ENCODE data around the gene INSL3.
"Not testable (repeated sequence)": the region's sequence is repeated elsewhere in the genome, so short reads cannot be mapped to it uniquely, and the experiment has no call there.

INSL3 gene

GRCh38 chr19:17811103-17811502 is 10.2 kb downstream of the INSL3 start:
- no peak for DNase-seq

DNA sequence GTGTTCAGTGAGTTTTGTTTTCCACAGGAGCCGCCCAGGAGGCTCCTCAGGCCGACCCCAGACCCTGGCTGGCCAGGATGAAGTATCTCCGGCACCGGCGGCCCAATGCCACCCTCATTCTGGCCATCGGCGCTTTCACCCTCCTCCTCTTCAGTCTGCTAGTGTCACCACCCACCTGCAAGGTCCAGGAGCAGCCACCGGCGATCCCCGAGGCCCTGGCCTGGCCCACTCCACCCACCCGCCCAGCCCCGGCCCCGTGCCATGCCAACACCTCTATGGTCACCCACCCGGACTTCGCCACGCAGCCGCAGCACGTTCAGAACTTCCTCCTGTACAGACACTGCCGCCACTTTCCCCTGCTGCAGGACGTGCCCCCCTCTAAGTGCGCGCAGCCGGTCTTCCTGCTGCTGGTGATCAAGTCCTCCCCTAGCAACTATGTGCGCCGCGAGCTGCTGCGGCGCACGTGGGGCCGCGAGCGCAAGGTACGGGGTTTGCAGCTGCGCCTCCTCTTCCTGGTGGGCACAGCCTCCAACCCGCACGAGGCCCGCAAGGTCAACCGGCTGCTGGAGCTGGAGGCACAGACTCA is 13.5 kb downstream of the INSL3 start:
- no peak for DNase-seq

- no peak for DNase-seq
Measured at GRCh38 chr19:17806945-17807344, 14.4 kb downstream of the INSL3 start.

GRCh38 chr19:17805427-17805826 is 15.9 kb downstream of the INSL3 start:
- DNase-seq, result no peak

DNA sequence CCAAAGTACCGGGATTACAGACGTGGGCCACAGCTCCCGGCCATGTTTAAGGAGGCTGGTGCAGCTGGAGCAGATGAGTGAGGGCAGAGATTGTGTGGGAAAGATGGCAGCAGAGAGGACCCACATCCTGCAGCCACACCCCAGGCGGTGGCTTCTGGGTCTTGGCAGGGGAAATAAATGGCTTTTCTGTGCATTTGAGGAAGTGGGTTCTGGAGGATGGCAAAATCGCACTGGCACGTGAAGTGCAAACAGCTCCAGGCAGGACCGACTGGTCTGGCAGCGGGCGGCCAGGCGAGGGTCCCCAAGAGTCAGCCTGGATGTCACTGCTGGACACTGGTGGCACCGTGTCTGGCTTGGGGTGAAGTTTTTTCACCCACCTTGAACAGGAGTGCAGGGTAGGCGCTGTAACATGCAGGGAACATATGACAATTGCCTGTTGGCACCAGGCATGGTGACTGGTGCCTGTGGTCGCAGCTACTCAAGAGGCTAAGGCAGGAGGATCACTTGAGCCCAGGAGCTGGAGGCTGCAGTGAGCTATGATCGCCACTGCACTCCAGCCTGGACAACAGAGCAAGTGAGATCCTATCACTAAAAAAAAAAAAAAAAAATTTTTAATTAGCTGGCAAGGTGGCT is 17.9 kb downstream of the INSL3 start:
- no peak for DNase-seq

GRCh38 chr19:17802137-17802858 is 19.0 kb downstream of the INSL3 start:
- DNase-seq, result no peak

- DNase-seq, result not testable (repeated sequence)
Measured at GRCh38 chr19:17798599-17798998, 22.7 kb downstream of the INSL3 start.

- no peak for DNase-seq
Measured at GRCh38 chr19:17797424-17798201, 23.7 kb downstream of the INSL3 start.

- no peak for DNase-seq
Measured at GRCh38 chr19:17796838-17797423, 24.4 kb downstream of the INSL3 start.

- DNase-seq, result no peak
Measured at GRCh38 chr19:17796013-17796837, 25.1 kb downstream of the INSL3 start.

DNA sequence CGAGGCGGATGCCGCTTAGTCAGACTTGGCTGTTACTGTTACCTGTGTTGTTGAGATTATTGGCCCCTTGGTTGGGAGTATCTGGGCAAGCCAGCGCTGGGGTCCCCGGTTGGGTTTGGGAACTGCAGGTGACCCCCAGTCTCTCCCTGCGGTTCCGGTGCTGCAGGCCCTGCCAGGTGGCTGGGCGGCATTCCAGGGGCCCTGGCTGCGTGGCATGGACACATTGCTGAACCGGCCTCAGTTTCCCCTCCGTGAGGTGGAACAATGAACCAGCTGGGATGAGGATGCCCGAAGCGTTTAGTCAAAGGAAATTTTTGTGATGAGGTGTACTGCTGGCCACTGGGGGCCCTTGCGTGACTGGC is 25.8 kb downstream of the INSL3 start:
- DNase-seq, result no peak

DNA sequence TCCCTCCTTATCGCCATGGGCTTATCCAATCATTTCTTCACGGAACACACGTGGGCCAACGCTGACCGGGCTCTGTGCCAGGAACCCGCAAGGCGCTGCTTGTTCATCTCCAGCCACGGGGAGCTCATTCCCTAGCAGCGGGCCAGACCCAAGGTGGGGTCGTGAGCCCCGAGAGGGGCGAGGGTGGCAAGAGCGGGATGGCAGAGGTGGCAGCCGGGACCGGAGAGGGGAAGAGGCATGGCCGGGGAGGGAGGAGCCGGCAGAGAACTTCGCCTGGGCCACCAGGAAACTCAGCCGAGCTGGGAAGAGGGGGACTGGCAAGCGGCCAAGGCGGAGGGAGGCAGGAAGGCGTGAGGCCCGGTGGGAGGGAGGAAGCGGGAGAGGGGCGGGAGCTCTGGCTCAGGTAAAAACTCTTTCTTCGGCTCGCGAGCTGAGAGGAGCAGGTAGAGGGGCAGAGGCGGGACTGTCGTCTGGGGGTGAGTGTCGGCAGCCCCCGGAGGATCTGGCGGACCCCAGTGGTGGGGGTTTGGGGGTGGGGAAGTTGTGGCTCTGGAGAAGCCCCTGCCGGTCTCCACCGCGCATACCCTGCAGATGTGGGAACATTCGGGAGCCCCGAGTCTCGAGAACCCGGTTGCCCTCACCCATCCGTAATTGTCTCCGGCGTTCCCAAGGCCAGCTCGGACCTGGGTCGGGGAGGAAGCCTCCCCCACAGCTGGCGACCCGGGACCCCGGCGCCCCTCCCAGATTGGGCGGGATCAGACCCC is 26.4 kb downstream of the INSL3 start, which contains the start of gene B3GNT3:
B3GNT3 (plus strand) TSS at position 408 of the 764 bp plus-strand sequence. CDS start 12,670 bp downstream, outside the sequence.
- no peak for DNase-seq

DNA sequence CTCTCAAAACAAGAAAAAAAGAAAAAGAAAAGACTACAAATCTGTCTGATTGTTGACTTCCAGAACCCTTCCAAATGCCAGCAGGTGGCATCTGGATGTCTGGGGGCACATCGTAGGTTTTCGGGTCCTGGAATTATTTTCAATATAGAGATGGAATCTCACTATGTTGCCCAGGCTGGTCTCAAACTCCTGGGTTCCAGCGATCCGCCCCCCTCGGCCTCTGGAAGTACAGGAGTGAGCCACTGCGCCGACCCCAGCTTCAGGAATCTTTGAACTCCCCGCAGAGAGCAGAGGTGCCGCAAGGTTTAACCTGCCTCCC is 26.9 kb downstream of the INSL3 start:
- no peak for DNase-seq

- DNase-seq, result no peak
Measured at GRCh38 chr19:17790059-17790780, 31.1 kb downstream of the INSL3 start.

GRCh38 chr19:17788632-17789031 is 32.7 kb downstream of the INSL3 start:
- DNase-seq, result no peak

- no peak for DNase-seq
Measured at GRCh38 chr19:17787274-17787913, 33.9 kb downstream of the INSL3 start.

- DNase-seq, result peak; percentile 75
Measured at GRCh38 chr19:17784201-17785008, 36.9 kb downstream of the INSL3 start.

DNA sequence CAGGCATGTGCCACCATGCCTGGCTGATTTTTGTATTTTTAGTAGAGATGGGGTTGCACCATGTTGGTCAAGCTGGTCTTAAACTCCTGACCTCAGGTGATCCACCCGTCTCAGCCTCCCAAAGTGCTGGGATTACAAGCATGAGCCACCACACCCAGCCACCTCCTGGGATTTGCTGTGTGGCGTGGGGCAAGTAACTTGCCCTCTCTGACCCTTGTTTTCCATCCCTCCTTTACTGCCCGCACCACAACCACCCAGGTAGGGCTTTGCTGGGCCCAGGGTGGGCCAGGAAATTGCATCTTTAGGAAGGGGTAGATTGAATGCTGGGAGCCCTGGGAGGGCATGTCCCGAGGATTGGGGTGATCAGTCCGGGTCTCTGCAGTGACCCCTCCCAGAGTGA is 37.6 kb downstream of the INSL3 start:
- not testable (repeated sequence) for DNase-seq

GRCh38 chr19:17780781-17781180 is 40.5 kb downstream of the INSL3 start:
- DNase-seq, result no peak
